Stimulated activated memory B cell treated with anti-CD40 and anti-IgM and Interleukin-4, amounts not matched to agents 10 μg/mL and 1 μg/mL and 100 μg/mL, for 72 hours (primary cell): ENCODE results near the gene KLF15.
"Not testable (repeated sequence)": the region's sequence is repeated elsewhere in the genome, so short reads cannot be mapped to it uniquely, and the experiment has no call there.

ENCODE experiments used
- ATAC-seq: fragments of 150-1000 bp; cut with Tn5 transposase; 2 replicates; pipeline ENCODE4 v1.10.0; 2021
- H3K27ac Mint-ChIP-seq: one replicate; pipeline ENCODE4 v1.8.0; 2022; ENCODE audit warnings: mild to moderate bottlenecking, mixed read lengths
- H3K27me3 Mint-ChIP-seq: one replicate; pipeline ENCODE4 v1.8.0; 2022; ENCODE audit warnings: mixed read lengths
- H3K36me3 Mint-ChIP-seq: one replicate; pipeline ENCODE4 v1.8.0; 2022; ENCODE audit warnings: mixed read lengths
- H3K4me1 Mint-ChIP-seq: one replicate; pipeline ENCODE4 v1.8.0; 2022; ENCODE audit warnings: mixed read lengths
- H3K4me3 Mint-ChIP-seq: one replicate; pipeline ENCODE4 v1.8.0; 2022; ENCODE audit warnings: mild to moderate bottlenecking, moderate library complexity, mixed read lengths
- H3K9me3 Mint-ChIP-seq: one replicate; pipeline ENCODE4 v1.8.0; 2022; ENCODE audit warnings: mixed read lengths

The KLF15 gene

GRCh38 chr3:126337980-126338651 lies 19.1 kb downstream of the KLF15 start:
- H3K27me3 Mint-ChIP-seq, result peaks cover 29% of the 10 kb centered on the region
- H3K27ac Mint-ChIP-seq, result no peak overlapping the region
- no peaks in the 10 kb centered on the region for H3K9me3 Mint-ChIP-seq
- ATAC-seq, result no peak
- H3K36me3 Mint-ChIP-seq, result no peaks in the 10 kb centered on the region
- H3K4me1 Mint-ChIP-seq, result no peaks in the 10 kb centered on the region
- no peak overlapping the region for H3K4me3 Mint-ChIP-seq

DNA sequence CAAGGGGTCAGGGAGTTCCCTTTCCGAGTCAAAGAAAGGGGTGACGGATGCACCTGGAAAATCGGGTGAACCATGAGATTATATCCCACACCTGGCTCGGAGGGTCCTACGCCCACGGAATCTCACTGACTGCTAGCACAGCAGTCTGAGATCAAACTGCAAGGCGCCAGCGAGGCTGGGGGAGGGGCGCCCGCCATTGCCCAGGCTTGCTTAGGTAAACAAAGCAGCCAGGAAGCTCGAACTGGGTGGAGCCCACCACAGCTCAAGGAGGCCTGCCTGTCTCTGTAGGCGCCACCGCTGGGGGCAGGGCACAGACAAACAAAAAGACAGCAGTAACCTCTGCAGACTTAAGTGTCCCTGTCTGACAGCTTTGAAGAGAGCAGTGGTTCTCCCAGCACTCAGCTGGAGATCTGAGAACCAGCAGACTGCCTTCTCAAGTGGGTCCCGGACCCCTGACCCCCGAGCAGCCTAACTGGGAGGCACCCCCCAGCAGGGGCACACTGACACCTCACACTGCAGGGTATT lies 25.3 kb downstream of the KLF15 start:
- not testable (repeated sequence) for H3K4me1 Mint-ChIP-seq, H3K27ac Mint-ChIP-seq, H3K4me3 Mint-ChIP-seq, H3K36me3 Mint-ChIP-seq, ATAC-seq
- H3K27me3 Mint-ChIP-seq, result peaks cover 40% of the 10 kb centered on the region
- H3K9me3 Mint-ChIP-seq, result peaks cover 19% of the 10 kb centered on the region

GRCh38 chr3:126329927-126330725 lies 27.1 kb downstream of the KLF15 start:
- peaks cover 21% of the 10 kb centered on the region for H3K9me3 Mint-ChIP-seq
- H3K4me3 Mint-ChIP-seq, result no peak overlapping the region
- H3K36me3 Mint-ChIP-seq, result peaks cover 9% of the 10 kb centered on the region
- no peak overlapping the region for H3K27ac Mint-ChIP-seq
- peaks cover 40% of the 10 kb centered on the region for H3K27me3 Mint-ChIP-seq
- ATAC-seq, result no peak
- no peaks in the 10 kb centered on the region for H3K4me1 Mint-ChIP-seq

DNA sequence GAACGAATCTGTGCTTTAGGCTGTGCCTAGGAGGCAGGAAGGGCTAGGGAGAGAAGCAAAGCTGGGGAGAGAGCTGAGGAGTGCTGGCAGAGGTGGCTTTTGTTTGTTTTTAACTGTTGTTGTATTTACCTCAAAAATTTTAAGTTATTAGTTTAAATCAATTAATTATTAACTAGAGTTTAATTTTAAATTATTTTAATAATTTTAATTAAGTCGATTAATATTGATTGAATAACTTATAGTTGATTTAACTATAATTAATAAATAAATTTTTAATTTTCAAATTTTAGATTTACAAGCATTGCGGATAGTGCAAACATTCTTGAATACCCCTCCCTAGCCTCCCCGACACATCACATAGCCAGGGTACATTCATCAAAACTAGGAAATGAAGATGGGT lies 30.6 kb downstream of the KLF15 start:
- no peak for ATAC-seq
- Mint-ChIP-seq H3K27ac (no peak overlapping the region), H3K4me1 (no peaks in the 10 kb centered on the region), H3K9me3 (peaks cover 21% of the 10 kb centered on the region), H3K4me3 (no peak overlapping the region), H3K27me3 (peaks cover 40% of the 10 kb centered on the region), H3K36me3 (peaks cover 9% of the 10 kb centered on the region)

DNA sequence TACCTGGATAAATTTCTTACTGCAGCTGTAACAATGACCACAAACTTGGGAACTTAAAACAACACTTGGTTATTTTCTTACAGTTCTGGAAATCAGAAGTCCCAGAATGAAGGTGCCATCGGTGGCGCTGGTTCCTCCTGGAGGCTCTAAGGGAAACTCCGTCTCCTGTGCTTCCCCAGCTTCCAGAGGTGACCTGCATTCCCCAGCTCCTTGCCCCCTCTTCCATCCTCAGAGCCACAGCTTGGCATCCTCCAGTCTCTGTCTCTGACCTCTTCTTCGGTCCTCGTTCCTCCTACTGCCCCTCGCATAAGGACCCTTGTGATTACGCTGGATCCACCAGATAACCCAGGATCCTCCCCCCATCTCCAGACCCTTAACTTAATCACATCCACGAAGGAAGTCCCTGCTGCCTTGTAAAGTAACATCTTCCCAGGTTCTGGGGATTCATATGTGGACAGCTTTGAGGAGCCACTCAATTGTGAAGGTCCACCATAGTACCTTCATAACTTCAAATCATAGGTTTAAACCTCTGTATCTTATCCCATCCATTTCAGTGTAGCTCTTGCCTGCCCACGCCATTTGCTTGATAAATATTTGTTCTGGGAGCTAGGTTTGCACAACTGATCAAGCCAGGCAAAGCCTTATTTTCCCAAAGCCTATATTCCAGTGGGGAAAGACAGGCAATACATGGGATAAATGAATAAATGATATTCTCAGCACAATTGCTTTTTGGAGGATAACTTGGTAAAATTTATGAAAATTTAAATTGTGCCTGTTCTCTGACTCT lies 34.8 kb downstream of the KLF15 start:
- Mint-ChIP-seq H3K4me3 (no peak overlapping the region), H3K4me1 (no peaks in the 10 kb centered on the region), H3K27me3 (no peaks in the 10 kb centered on the region), H3K9me3 (peaks cover 5% of the 10 kb centered on the region), H3K36me3 (no peaks in the 10 kb centered on the region), H3K27ac (no peak overlapping the region)
- ATAC-seq, result no peak

DNA sequence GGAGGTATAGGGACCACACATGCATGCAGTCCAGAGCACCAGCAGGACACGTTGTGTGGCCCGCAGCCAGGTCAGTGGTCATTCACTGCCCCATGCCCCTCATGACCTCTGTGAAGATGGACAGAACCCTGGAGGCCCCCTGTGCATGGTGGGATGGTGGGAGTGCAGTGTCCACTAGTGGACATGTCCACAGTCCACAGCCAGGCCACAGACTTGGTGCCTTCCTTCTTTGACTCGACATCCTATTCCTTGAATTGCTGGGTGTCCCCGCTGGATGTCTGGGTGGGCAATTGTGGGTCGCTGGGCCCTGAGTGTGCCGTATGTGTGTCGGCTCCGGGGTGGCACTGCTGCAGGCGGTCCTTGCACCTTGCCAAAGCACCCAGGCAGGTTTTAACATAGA lies 35.7 kb downstream of the KLF15 start:
- no peaks in the 10 kb centered on the region for H3K36me3 Mint-ChIP-seq
- no peak overlapping the region for H3K27ac Mint-ChIP-seq
- H3K27me3 Mint-ChIP-seq, result no peaks in the 10 kb centered on the region
- no peaks in the 10 kb centered on the region for H3K4me1 Mint-ChIP-seq
- peaks cover 4% of the 10 kb centered on the region for H3K9me3 Mint-ChIP-seq
- no peak overlapping the region for H3K4me3 Mint-ChIP-seq
- ATAC-seq, result peak; percentile 38

DNA sequence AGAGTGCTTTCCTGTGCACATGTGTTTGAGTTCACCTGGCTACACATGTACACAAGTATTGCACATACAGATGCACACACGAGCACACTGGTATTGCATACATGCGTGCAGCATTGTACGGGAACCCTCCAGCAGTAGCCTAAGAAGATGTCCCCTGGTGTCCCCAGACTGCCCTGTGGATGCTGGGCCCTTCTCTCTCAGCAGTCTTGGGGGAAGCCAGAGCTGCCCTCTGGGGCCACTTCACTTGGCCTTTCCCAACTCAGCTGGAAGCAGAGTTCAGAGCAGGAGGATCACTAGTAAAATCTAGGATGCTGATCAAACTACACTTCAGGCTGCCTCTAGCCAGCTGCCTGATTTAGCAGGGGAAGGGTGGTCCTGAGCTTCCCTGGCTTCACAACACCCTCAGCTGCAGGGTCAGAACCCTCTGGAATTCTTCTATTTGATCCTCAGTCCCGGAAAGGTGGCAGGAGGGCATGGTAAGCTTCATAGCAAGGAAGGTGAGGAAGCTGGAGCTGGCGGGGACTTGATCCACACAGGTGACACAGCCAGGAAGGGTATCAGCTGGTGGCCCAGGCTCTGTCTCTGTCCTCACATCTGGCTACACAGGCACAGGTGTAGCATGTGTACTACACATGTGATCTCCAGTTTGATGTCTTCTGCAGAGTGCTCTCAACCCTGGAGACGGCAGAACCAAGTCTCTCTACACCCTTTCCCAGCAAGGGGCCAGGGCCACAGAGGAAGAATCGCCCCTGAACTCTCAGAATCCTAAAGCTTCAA lies 36.5 kb downstream of the KLF15 start:
- no peaks in the 10 kb centered on the region for H3K4me1 Mint-ChIP-seq
- peaks cover 6% of the 10 kb centered on the region for H3K27me3 Mint-ChIP-seq
- H3K27ac Mint-ChIP-seq, result no peak overlapping the region
- ATAC-seq, result no peak
- H3K4me3 Mint-ChIP-seq, result no peak overlapping the region
- H3K36me3 Mint-ChIP-seq, result no peaks in the 10 kb centered on the region
- peaks cover 3% of the 10 kb centered on the region for H3K9me3 Mint-ChIP-seq

DNA sequence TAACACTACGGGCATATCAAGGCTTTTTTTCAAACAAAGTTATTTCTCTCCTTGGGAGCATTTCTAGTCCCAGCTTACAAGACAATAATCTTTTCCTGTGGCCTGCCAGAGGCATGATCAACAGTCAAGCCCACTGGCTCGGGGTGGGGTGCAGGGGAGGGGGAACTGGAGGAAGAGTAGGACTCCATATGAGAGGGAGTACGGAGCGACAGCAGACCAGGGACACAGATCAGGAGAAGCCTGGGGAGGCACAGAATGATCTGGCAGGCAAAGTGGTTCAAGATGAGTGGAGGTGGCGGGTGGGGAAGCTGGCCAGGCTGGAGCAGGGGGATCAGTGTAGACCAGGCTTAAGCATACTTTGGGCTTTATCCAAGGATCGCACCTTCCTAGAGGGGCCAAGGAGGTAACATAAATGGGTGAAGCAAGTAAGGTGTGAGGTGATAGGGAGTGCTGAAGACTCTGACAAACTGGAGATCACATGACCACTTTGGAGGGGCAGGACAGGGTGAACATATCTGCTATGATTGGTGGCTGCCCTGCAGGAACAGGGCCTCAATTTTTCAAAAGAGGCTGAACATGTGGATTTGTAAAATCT lies 37.4 kb downstream of the KLF15 start:
- peaks cover 6% of the 10 kb centered on the region for H3K27me3 Mint-ChIP-seq
- ATAC-seq, result no peak
- no peak overlapping the region for H3K27ac Mint-ChIP-seq
- no peaks in the 10 kb centered on the region for H3K36me3 Mint-ChIP-seq
- no peak overlapping the region for H3K4me3 Mint-ChIP-seq
- peaks cover 3% of the 10 kb centered on the region for H3K9me3 Mint-ChIP-seq
- H3K4me1 Mint-ChIP-seq, result no peaks in the 10 kb centered on the region

- Mint-ChIP-seq H3K27me3 (peaks cover 6% of the 10 kb centered on the region), H3K4me1 (no peaks in the 10 kb centered on the region), H3K9me3 (peaks cover 5% of the 10 kb centered on the region), H3K36me3 (no peaks in the 10 kb centered on the region), H3K4me3 (no peak overlapping the region), H3K27ac (no peak overlapping the region)
- ATAC-seq, result no peak
These were observed 39.9 kb downstream of the KLF15 start for GRCh38 chr3:126317029-126317996.

DNA sequence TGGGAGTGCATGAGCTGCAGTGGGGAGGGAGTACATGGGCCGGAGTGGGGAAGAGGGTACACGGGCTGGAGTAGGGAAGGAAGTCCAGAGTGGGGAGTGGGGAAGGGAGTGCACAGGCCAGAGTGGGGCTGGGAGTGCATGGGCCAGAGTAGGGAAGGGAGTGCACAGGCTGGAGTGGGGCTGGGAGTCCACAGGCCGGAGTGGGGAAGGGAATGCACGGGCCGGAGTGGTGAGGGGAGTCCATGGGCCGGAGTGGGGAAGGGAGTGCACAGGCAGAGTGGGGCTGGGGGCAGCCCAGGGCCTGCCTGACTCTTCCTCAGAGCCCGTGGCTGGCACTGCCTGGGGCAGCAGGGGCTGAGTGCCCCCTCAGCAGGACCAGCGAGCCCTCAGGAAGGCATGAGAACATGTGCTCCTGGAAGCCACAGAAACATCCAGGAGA lies 40.7 kb downstream of the KLF15 start:
- Mint-ChIP-seq H3K36me3 (no peaks in the 10 kb centered on the region), H3K27ac (no peak overlapping the region), H3K27me3 (peaks cover 6% of the 10 kb centered on the region), H3K9me3 (peaks cover 5% of the 10 kb centered on the region), H3K4me3 (no peak overlapping the region), H3K4me1 (no peaks in the 10 kb centered on the region)
- peak; percentile 3 for ATAC-seq

- H3K4me1 Mint-ChIP-seq, result no peaks in the 10 kb centered on the region
- no peak for ATAC-seq
- H3K4me3 Mint-ChIP-seq, result no peak overlapping the region
- no peak overlapping the region for H3K27ac Mint-ChIP-seq
- H3K27me3 Mint-ChIP-seq, result peaks cover 6% of the 10 kb centered on the region
- peaks cover 5% of the 10 kb centered on the region for H3K9me3 Mint-ChIP-seq
- no peaks in the 10 kb centered on the region for H3K36me3 Mint-ChIP-seq
These were observed 41.2 kb downstream of the KLF15 start for GRCh38 chr3:126316031-126316461.

DNA sequence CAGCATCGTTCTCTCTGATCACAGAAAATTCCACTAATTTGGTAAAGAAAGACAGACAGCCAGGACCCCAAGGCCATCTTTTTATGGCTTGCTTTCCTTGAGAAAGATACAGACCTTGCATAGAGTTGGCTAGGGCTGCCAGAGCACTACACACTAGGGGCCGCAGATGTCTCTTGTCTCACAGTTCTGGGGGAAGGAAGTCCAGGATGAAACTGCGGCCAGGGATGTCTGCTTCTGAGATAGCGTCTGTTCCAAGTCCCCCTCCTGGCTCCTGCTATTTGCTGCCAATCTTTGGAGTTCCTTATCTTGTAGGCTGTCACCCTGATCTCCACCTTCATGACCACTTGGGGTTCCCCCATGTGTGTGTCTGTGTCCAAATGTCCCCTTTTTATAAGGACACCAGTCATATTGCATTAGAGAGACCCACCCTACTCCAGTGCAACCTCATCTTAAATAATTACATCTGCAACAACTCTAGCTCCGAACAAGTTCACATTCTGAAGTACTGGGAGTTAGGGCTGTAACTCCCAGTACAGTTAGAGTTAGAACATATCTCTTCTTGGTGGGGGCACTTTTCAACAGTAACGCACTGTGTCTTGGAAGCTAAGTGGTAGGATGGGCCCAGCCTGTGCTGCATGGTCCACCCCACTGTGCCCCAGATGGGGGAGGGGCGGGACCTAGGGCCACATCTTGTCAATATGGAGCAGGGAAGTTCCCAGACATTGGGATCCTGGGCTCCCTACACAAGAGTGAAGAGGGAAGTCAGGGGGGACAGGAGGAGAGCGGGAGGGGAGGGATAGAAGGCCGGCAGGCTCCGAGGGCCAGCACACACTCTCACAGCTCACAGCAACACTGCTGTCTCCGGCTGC lies 42.2 kb downstream of the KLF15 start:
- ATAC-seq, result no peak
- Mint-ChIP-seq H3K27ac (no peak overlapping the region), H3K9me3 (peaks cover 5% of the 10 kb centered on the region), H3K36me3 (no peaks in the 10 kb centered on the region), H3K4me1 (no peaks in the 10 kb centered on the region), H3K4me3 (no peak overlapping the region), H3K27me3 (peaks cover 6% of the 10 kb centered on the region)

DNA sequence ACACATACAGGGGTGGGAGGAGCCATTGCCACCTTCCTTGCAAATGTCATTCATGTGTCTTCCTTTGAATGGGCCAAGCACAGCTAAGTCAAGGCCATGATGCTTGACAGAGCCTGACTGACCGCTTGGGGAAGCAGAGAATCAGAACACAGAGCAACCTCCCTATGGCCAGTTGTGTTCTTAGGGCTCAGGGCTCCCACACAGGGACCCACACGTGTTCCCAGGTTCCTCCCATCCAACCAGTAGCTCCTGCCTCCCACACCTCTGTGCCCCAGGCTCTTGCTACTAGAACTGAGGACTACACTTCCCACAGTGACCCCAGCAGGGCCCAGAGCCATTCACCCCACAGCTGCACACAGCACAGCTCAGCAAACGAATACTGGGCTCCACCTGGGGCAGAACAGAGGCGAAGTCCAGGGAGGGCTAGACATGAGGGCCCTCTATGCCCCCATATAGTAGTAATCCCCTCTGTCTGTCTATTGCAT lies 42.9 kb downstream of the KLF15 start:
- Mint-ChIP-seq H3K27ac (no peak overlapping the region), H3K9me3 (peaks cover 5% of the 10 kb centered on the region), H3K4me3 (no peak overlapping the region), H3K36me3 (no peaks in the 10 kb centered on the region), H3K4me1 (no peaks in the 10 kb centered on the region), H3K27me3 (peaks cover 9% of the 10 kb centered on the region)
- no peak for ATAC-seq
